IMR-90 (cell line): ENCODE data around the gene RAB11FIP4. TPM values are rescaled to one million over a fixed set of nuclear protein-coding genes. Genes with fewer than 3 reads are reported as not detected.

Experiments
- ATAC-seq: fragments of 200-7000 bp; cut with Tn5 transposase; 2 replicates; pipeline ENCODE4 v1.9.1; 2020; ENCODE audit warnings: low read depth, mild to moderate bottlenecking, moderate library complexity
- BruUV-seq: library from RNA; stranded (reverse); fragments of 400-500 nt; replicated peaks from 2 replicates; lab custom pipeline; 2021; lab: Mats Ljungman, UMichigan
- CTCF ChIA-PET: fragments of 300-600 bp; formaldehyde crosslinking; extraction: SDS; loops from one replicate; lab custom pipeline; 2021; ENCODE audit warnings: antibody characterized with exemption; lab: Yijun Ruan, JAX
- POLR2A ChIA-PET: fragments of 300-600 bp; sonication (Branson Sonifier 250); formaldehyde crosslinking; loops from one replicate; lab custom pipeline; 2022; ENCODE audit warnings: antibody characterized with exemption; ENCODE audit not compliant: unreplicated experiment; lab: Charles Lee
- DNase-seq: peaks from one replicate; pipeline ENCODE4 v3.0.0; 2013
- H2AFZ ChIP-seq: replicated peaks from 2 replicates; pipeline ENCODE3; 2013; ENCODE audit warnings: low read length, mild to moderate bottlenecking; ENCODE audit not compliant: poor library complexity
- H2AK5ac ChIP-seq: 2 replicates; pipeline ENCODE4 v1.6.1; 2013; ENCODE audit warnings: low read depth, low read length, inconsistent platforms
- H2AK9ac ChIP-seq: replicated peaks from 2 replicates; pipeline ENCODE3; 2013; ENCODE audit warnings: mild to moderate bottlenecking, low read depth, low read length, moderate library complexity; ENCODE audit not compliant: poor library complexity
- H2BK120ac ChIP-seq: 2 replicates; pipeline ENCODE4 v1.6.1; 2013; ENCODE audit warnings: low read depth, low read length, inconsistent platforms
- H2BK15ac ChIP-seq: 3 replicates; pipeline ENCODE4 v1.6.1; 2013; ENCODE audit warnings: low read depth, low read length, inconsistent platforms
- H2BK20ac ChIP-seq: 2 replicates; pipeline ENCODE4 v1.6.1; 2013; ENCODE audit warnings: low read depth, mild to moderate bottlenecking, inconsistent platforms, low read length, moderate library complexity
- H2BK5ac ChIP-seq: 2 replicates; pipeline ENCODE4 v1.6.1; 2013; ENCODE audit warnings: mild to moderate bottlenecking, low read depth, low read length, inconsistent platforms; ENCODE audit not compliant: poor library complexity, severe bottlenecking
- H3K14ac ChIP-seq: replicated peaks from 2 replicates; pipeline ENCODE4 v1.6.1; 2013; ENCODE audit warnings: low read depth, low read length, inconsistent platforms
- H3K18ac ChIP-seq: 2 replicates; pipeline ENCODE4 v1.6.1; 2013; ENCODE audit warnings: low read depth, low read length, control low read depth
- H3K23ac ChIP-seq: 2 replicates; pipeline ENCODE4 v1.6.1; 2013; ENCODE audit warnings: low read depth, low read length, inconsistent platforms
- H3K27ac ChIP-seq: 2 replicates; pipeline ENCODE4 v1.5.1; 2013; ENCODE audit warnings: mild to moderate bottlenecking, control low read depth, low read length; ENCODE audit not compliant: insufficient read depth
- H3K27me3 ChIP-seq: 2 replicates; pipeline ENCODE4 v1.6.1; 2013; ENCODE audit warnings: low read length; ENCODE audit not compliant: control insufficient read depth, insufficient read depth
- H3K36me3 ChIP-seq: 2 replicates; pipeline ENCODE4 v1.6.1; 2013; ENCODE audit warnings: low read length, mixed read lengths; ENCODE audit not compliant: control insufficient read depth, insufficient read depth
- H3K4ac ChIP-seq: 2 replicates; pipeline ENCODE4 v1.6.1; 2013; ENCODE audit warnings: low read depth, low read length, inconsistent platforms
- H3K4me1 ChIP-seq: 2 replicates; pipeline ENCODE4 v1.6.1; 2013; ENCODE audit warnings: low read length, mixed read lengths; ENCODE audit not compliant: control insufficient read depth, insufficient read depth
- H3K4me2 ChIP-seq: 2 replicates; pipeline ENCODE4 v1.6.1; 2013; ENCODE audit warnings: low read depth, mild to moderate bottlenecking, control low read depth, low read length, moderate library complexity
- H3K4me3 ChIP-seq: 2 replicates; pipeline ENCODE4 v1.5.1; 2013; ENCODE audit warnings: low read depth, mild to moderate bottlenecking, control low read depth, low read length, moderate library complexity; ENCODE audit not compliant: insufficient read depth
- H3K56ac ChIP-seq: 2 replicates; pipeline ENCODE4 v1.6.1; 2013; ENCODE audit warnings: low read length, inconsistent platforms; ENCODE audit not compliant: insufficient read depth; ENCODE audit errors: extremely low read depth
- H3K79me1 ChIP-seq, 2 experiments: 2 replicates each; pipeline ENCODE4 v1.6.1; 2013; ENCODE audit warnings: low read length in 2 of 2, inconsistent platforms in 1 of 2, low read depth in 1 of 2
- H3K9ac ChIP-seq: 2 replicates; pipeline ENCODE4 v1.6.1; 2013; ENCODE audit warnings: low read depth, low read length, control low read depth
- H3K9me1 ChIP-seq: 2 replicates; pipeline ENCODE4 v1.6.1; 2013; ENCODE audit warnings: low read length, inconsistent platforms; ENCODE audit not compliant: insufficient read depth
- H3K9me3 ChIP-seq: 2 replicates; pipeline ENCODE4 v1.6.1; 2013; ENCODE audit warnings: low read length; ENCODE audit not compliant: control insufficient read depth, insufficient read depth
- H4K20me1 ChIP-seq: 2 replicates; pipeline ENCODE4 v1.6.1; 2013; ENCODE audit warnings: low read length, inconsistent platforms; ENCODE audit not compliant: insufficient read depth
- H4K5ac ChIP-seq: 2 replicates; pipeline ENCODE4 v1.6.1; 2013; ENCODE audit warnings: mild to moderate bottlenecking, low read depth, low read length, control low read depth
- H4K8ac ChIP-seq, 2 experiments: 2 replicates each; pipeline ENCODE4 v1.6.1; 2013; ENCODE audit warnings: low read depth in 2 of 2, low read length in 2 of 2, control low read depth in 1 of 2, inconsistent platforms in 1 of 2
- H4K91ac ChIP-seq: 2 replicates; pipeline ENCODE4 v1.6.1; 2013; ENCODE audit warnings: low read depth, low read length, inconsistent platforms; ENCODE audit not compliant: insufficient read depth
- BHLHE40 ChIP-seq: fragments of 150-350 bp; IDR thresholded peaks from 2 replicates; pipeline ENCODE4 v1.6.1; 2016; ENCODE audit warnings: mild to moderate bottlenecking, low read depth, low read length
- CHD1 ChIP-seq: IDR thresholded peaks from 2 replicates; pipeline ENCODE4 v1.6.1; 2012; ENCODE audit warnings: low read depth, low read length, improper control_type of control experiment
- ELK1 ChIP-seq: fragments of 150-350 bp; IDR thresholded peaks from 2 replicates; pipeline ENCODE4 v1.6.1; 2016; ENCODE audit warnings: low read depth, mild to moderate bottlenecking, low read length, moderate library complexity, borderline replicate concordance
- FOS ChIP-seq: fragments of 150-350 bp; IDR thresholded peaks from 2 replicates; pipeline ENCODE4 v1.6.1; 2016; ENCODE audit warnings: low read depth, low read length
- MAZ ChIP-seq: IDR thresholded peaks from 2 replicates; pipeline ENCODE4 v1.6.1; 2012; ENCODE audit warnings: low read depth, mild to moderate bottlenecking, low read length, improper control_type of control experiment, moderate library complexity, borderline replicate concordance
- RAD21 ChIP-seq: IDR thresholded peaks from 2 replicates; pipeline ENCODE4 v1.6.1; 2012; ENCODE audit warnings: low read length, improper control_type of control experiment
- RCOR1 ChIP-seq: IDR thresholded peaks from 2 replicates; pipeline ENCODE4 v1.6.1; 2012; ENCODE audit warnings: mild to moderate bottlenecking, low read length, improper control_type of control experiment; ENCODE audit not compliant: insufficient replicate concordance
- RFX5 ChIP-seq: IDR thresholded peaks from 2 replicates; pipeline ENCODE4 v1.8.0; 2012; ENCODE audit warnings: low read depth, mild to moderate bottlenecking, low read length, moderate library complexity
- SMC3 ChIP-seq: fragments of 150-350 bp; IDR thresholded peaks from 2 replicates; pipeline ENCODE4 v1.6.1; 2016; ENCODE audit warnings: low read depth, mild to moderate bottlenecking, antibody characterized with exemption, low read length, moderate library complexity
- WGBS, 2 experiments: methylation state at CpG; one replicate each; pipeline versions ENCODE4 v1.1.5 to v1.1.7; 2013; ENCODE audit warnings: missing lambda C conversion rate in 2 of 2; ENCODE audit not compliant: insufficient read length in 1 of 2; ENCODE audit errors: extremely low coverage in 2 of 2; 5-methylcytosine and 5-hydroxymethylcytosine counted together
- dilution Hi-C: fragments of 300-500 bp; cut with HindIII; formaldehyde crosslinking; loops from one replicate; pipeline ENCODE4 v1.14.3; 2018; ENCODE audit warnings: low sequenced_read_pairs; ENCODE audit not compliant: unreplicated experiment
- in situ Hi-C: fragments of 300-500 bp; cut with MboI; formaldehyde crosslinking; loops from 3 replicates; pipeline ENCODE4 v1.14.3; 2019; ENCODE audit warnings: low sequenced_read_pairs, inconsistent platforms, mixed read lengths
- intact Hi-C: fragments of 100-400 bp; cut with micrococcal nuclease; formaldehyde crosslinking; loops from 2 replicates; pipeline ENCODE4 v1.10.0; 2022
- polyA plus RNA-seq, 3 experiments: library from polyadenylated mRNA; depleted of rRNA; stranded (reverse); fragments of >200 nt; gene quantifications; 2 replicates each; pipeline ENCODE4 v1.2.3, GENCODE V29; 2012; ENCODE audit warnings: low replicate concordance in 1 of 3
- total RNA-seq: library from RNA; depleted of rRNA; stranded (reverse); fragments of >200 nt; gene quantifications from 2 replicates; pipeline ENCODE4 v1.2.3, GENCODE V29; 2012

RAB11FIP4 gene
- total and polyA plus RNA-seq, 2 of the 4 experiments (the other 2 are of a cell fraction), result 0.68 to 1.1 TPM

- no peak overlapping the region for H4K5ac ChIP-seq
- no peaks in the 10 kb centered on the region for H3K9me1 ChIP-seq
- ATAC-seq (no peak), DNase-seq (no peak)
- no peak overlapping the region for H2AK9ac ChIP-seq
- no peak overlapping the region for H2AK5ac ChIP-seq
- no peak overlapping the region for H2BK15ac ChIP-seq
- H3K4me1 ChIP-seq, result no peaks in the 10 kb centered on the region
- ChIA-PET CTCF (no interaction called here), POLR2A (no interaction called here)
- no peak overlapping the region for H3K27ac ChIP-seq
- no peak overlapping the region for H3K14ac ChIP-seq
- WGBS, 2 experiments, result no CpG with 5 or more reads among the region's 2 CpGs
- H3K79me1 ChIP-seq, result no peaks in the 10 kb centered on the region
- no peak overlapping the region for H4K8ac ChIP-seq
- H3K18ac ChIP-seq, result no peak overlapping the region
- no peaks in the 10 kb centered on the region for H4K20me1 ChIP-seq
- no peak overlapping the region for H2AFZ ChIP-seq
- no peak overlapping the region for H4K91ac ChIP-seq
- no peaks in the 10 kb centered on the region for H3K9me3 ChIP-seq
- no peak overlapping the region for H3K23ac ChIP-seq
- no peak overlapping the region for H3K4ac ChIP-seq
- no TSS peak for BruUV-seq
- no peak overlapping the region for H2BK120ac ChIP-seq
- peaks cover 36% of the 10 kb centered on the region for H3K27me3 ChIP-seq
- no peak overlapping the region for H3K9ac ChIP-seq
- H2BK20ac ChIP-seq, result no peak overlapping the region
- dilution Hi-C loops (no loop called here), intact Hi-C loops (no loop called here), in situ Hi-C loops (no loop called here)
- H3K4me3 ChIP-seq, result no peak overlapping the region
- H3K36me3 ChIP-seq, result no peaks in the 10 kb centered on the region
- no peak overlapping the region for H2BK5ac ChIP-seq
- H3K4me2 ChIP-seq, result no peak overlapping the region
- H3K56ac ChIP-seq, result no peak overlapping the region
- TF ChIP-seq ELK1 (no peak), RAD21 (no peak), RCOR1 (no peak), SMC3 (no peak), BHLHE40 (no peak), CHD1 (no peak), RFX5 (no peak), FOS (no peak), MAZ (no peak)
These were observed 79.1 kb downstream of the RAB11FIP4 start for GRCh38 chr17:31470592-31470991.
